IMR-90 (cell line): ENCODE results near the gene C17orf107. TPM values are rescaled to one million over a fixed set of nuclear protein-coding genes. Genes with fewer than 3 reads are reported as not detected.

ENCODE experiments used
- ATAC-seq: fragments of 200-7000 bp; cut with Tn5 transposase; 2 replicates; pipeline ENCODE4 v1.9.1; 2020; ENCODE audit warnings: low read depth, mild to moderate bottlenecking, moderate library complexity
- BruUV-seq: library from RNA; stranded (reverse); fragments of 400-500 nt; replicated peaks from 2 replicates; lab custom pipeline; 2021; lab: Mats Ljungman, UMichigan
- CTCF ChIA-PET: fragments of 300-600 bp; formaldehyde crosslinking; extraction: SDS; loops from one replicate; lab custom pipeline; 2021; ENCODE audit warnings: antibody characterized with exemption; lab: Yijun Ruan, JAX
- POLR2A ChIA-PET: fragments of 300-600 bp; sonication (Branson Sonifier 250); formaldehyde crosslinking; loops from one replicate; lab custom pipeline; 2022; ENCODE audit warnings: antibody characterized with exemption; ENCODE audit not compliant: unreplicated experiment; lab: Charles Lee
- DNase-seq: peaks from one replicate; pipeline ENCODE4 v3.0.0; 2013
- H2AFZ ChIP-seq: replicated peaks from 2 replicates; pipeline ENCODE3; 2013; ENCODE audit warnings: low read length, mild to moderate bottlenecking; ENCODE audit not compliant: poor library complexity
- H2AK5ac ChIP-seq: 2 replicates; pipeline ENCODE4 v1.6.1; 2013; ENCODE audit warnings: low read depth, low read length, inconsistent platforms
- H2AK9ac ChIP-seq: replicated peaks from 2 replicates; pipeline ENCODE3; 2013; ENCODE audit warnings: mild to moderate bottlenecking, low read depth, low read length, moderate library complexity; ENCODE audit not compliant: poor library complexity
- H2BK120ac ChIP-seq: 2 replicates; pipeline ENCODE4 v1.6.1; 2013; ENCODE audit warnings: low read depth, low read length, inconsistent platforms
- H2BK15ac ChIP-seq: 3 replicates; pipeline ENCODE4 v1.6.1; 2013; ENCODE audit warnings: low read depth, low read length, inconsistent platforms
- H2BK20ac ChIP-seq: 2 replicates; pipeline ENCODE4 v1.6.1; 2013; ENCODE audit warnings: low read depth, mild to moderate bottlenecking, inconsistent platforms, low read length, moderate library complexity
- H2BK5ac ChIP-seq: 2 replicates; pipeline ENCODE4 v1.6.1; 2013; ENCODE audit warnings: mild to moderate bottlenecking, low read depth, low read length, inconsistent platforms; ENCODE audit not compliant: poor library complexity, severe bottlenecking
- H3K14ac ChIP-seq: replicated peaks from 2 replicates; pipeline ENCODE4 v1.6.1; 2013; ENCODE audit warnings: low read depth, low read length, inconsistent platforms
- H3K18ac ChIP-seq: 2 replicates; pipeline ENCODE4 v1.6.1; 2013; ENCODE audit warnings: low read depth, low read length, control low read depth
- H3K23ac ChIP-seq: 2 replicates; pipeline ENCODE4 v1.6.1; 2013; ENCODE audit warnings: low read depth, low read length, inconsistent platforms
- H3K27ac ChIP-seq: 2 replicates; pipeline ENCODE4 v1.5.1; 2013; ENCODE audit warnings: mild to moderate bottlenecking, control low read depth, low read length; ENCODE audit not compliant: insufficient read depth
- H3K27me3 ChIP-seq: 2 replicates; pipeline ENCODE4 v1.6.1; 2013; ENCODE audit warnings: low read length; ENCODE audit not compliant: control insufficient read depth, insufficient read depth
- H3K36me3 ChIP-seq: 2 replicates; pipeline ENCODE4 v1.6.1; 2013; ENCODE audit warnings: low read length, mixed read lengths; ENCODE audit not compliant: control insufficient read depth, insufficient read depth
- H3K4ac ChIP-seq: 2 replicates; pipeline ENCODE4 v1.6.1; 2013; ENCODE audit warnings: low read depth, low read length, inconsistent platforms
- H3K4me1 ChIP-seq: 2 replicates; pipeline ENCODE4 v1.6.1; 2013; ENCODE audit warnings: low read length, mixed read lengths; ENCODE audit not compliant: control insufficient read depth, insufficient read depth
- H3K4me2 ChIP-seq: 2 replicates; pipeline ENCODE4 v1.6.1; 2013; ENCODE audit warnings: low read depth, mild to moderate bottlenecking, control low read depth, low read length, moderate library complexity
- H3K4me3 ChIP-seq: 2 replicates; pipeline ENCODE4 v1.5.1; 2013; ENCODE audit warnings: low read depth, mild to moderate bottlenecking, control low read depth, low read length, moderate library complexity; ENCODE audit not compliant: insufficient read depth
- H3K56ac ChIP-seq: 2 replicates; pipeline ENCODE4 v1.6.1; 2013; ENCODE audit warnings: low read length, inconsistent platforms; ENCODE audit not compliant: insufficient read depth; ENCODE audit errors: extremely low read depth
- H3K79me1 ChIP-seq, 2 experiments: 2 replicates each; pipeline ENCODE4 v1.6.1; 2013; ENCODE audit warnings: low read length in 2 of 2, inconsistent platforms in 1 of 2, low read depth in 1 of 2
- H3K9ac ChIP-seq: 2 replicates; pipeline ENCODE4 v1.6.1; 2013; ENCODE audit warnings: low read depth, low read length, control low read depth
- H3K9me1 ChIP-seq: 2 replicates; pipeline ENCODE4 v1.6.1; 2013; ENCODE audit warnings: low read length, inconsistent platforms; ENCODE audit not compliant: insufficient read depth
- H3K9me3 ChIP-seq: 2 replicates; pipeline ENCODE4 v1.6.1; 2013; ENCODE audit warnings: low read length; ENCODE audit not compliant: control insufficient read depth, insufficient read depth
- H4K20me1 ChIP-seq: 2 replicates; pipeline ENCODE4 v1.6.1; 2013; ENCODE audit warnings: low read length, inconsistent platforms; ENCODE audit not compliant: insufficient read depth
- H4K5ac ChIP-seq: 2 replicates; pipeline ENCODE4 v1.6.1; 2013; ENCODE audit warnings: mild to moderate bottlenecking, low read depth, low read length, control low read depth
- H4K8ac ChIP-seq, 2 experiments: 2 replicates each; pipeline ENCODE4 v1.6.1; 2013; ENCODE audit warnings: low read depth in 2 of 2, low read length in 2 of 2, control low read depth in 1 of 2, inconsistent platforms in 1 of 2
- H4K91ac ChIP-seq: 2 replicates; pipeline ENCODE4 v1.6.1; 2013; ENCODE audit warnings: low read depth, low read length, inconsistent platforms; ENCODE audit not compliant: insufficient read depth
- CEBPB ChIP-seq: IDR thresholded peaks from 2 replicates; pipeline ENCODE4 v1.6.1; 2012; ENCODE audit warnings: low read depth, low read length, improper control_type of control experiment
- NFE2L2 ChIP-seq: fragments of 150-350 bp; IDR thresholded peaks from 2 replicates; pipeline ENCODE4 v1.6.1; 2016; ENCODE audit warnings: low read depth, mild to moderate bottlenecking, low read length
- WGBS, 2 experiments: methylation state at CpG; one replicate each; pipeline versions ENCODE4 v1.1.5 to v1.1.7; 2013; ENCODE audit warnings: missing lambda C conversion rate in 2 of 2; ENCODE audit not compliant: insufficient read length in 1 of 2; ENCODE audit errors: extremely low coverage in 2 of 2; 5-methylcytosine and 5-hydroxymethylcytosine counted together
- dilution Hi-C: fragments of 300-500 bp; cut with HindIII; formaldehyde crosslinking; loops from one replicate; pipeline ENCODE4 v1.14.3; 2018; ENCODE audit warnings: low sequenced_read_pairs; ENCODE audit not compliant: unreplicated experiment
- in situ Hi-C: fragments of 300-500 bp; cut with MboI; formaldehyde crosslinking; loops from 3 replicates; pipeline ENCODE4 v1.14.3; 2019; ENCODE audit warnings: low sequenced_read_pairs, inconsistent platforms, mixed read lengths
- intact Hi-C: fragments of 100-400 bp; cut with micrococcal nuclease; formaldehyde crosslinking; loops from 2 replicates; pipeline ENCODE4 v1.10.0; 2022
- polyA plus RNA-seq, 3 experiments: library from polyadenylated mRNA; depleted of rRNA; stranded (reverse); fragments of >200 nt; gene quantifications; 2 replicates each; pipeline ENCODE4 v1.2.3, GENCODE V29; 2012; ENCODE audit warnings: low replicate concordance in 1 of 3
- total RNA-seq: library from RNA; depleted of rRNA; stranded (reverse); fragments of >200 nt; gene quantifications from 2 replicates; pipeline ENCODE4 v1.2.3, GENCODE V29; 2012

Gene C17orf107
- total and polyA plus RNA-seq, 2 of the 4 experiments (the other 2 are of a cell fraction): 0.54 to 0.82 TPM

DNA sequence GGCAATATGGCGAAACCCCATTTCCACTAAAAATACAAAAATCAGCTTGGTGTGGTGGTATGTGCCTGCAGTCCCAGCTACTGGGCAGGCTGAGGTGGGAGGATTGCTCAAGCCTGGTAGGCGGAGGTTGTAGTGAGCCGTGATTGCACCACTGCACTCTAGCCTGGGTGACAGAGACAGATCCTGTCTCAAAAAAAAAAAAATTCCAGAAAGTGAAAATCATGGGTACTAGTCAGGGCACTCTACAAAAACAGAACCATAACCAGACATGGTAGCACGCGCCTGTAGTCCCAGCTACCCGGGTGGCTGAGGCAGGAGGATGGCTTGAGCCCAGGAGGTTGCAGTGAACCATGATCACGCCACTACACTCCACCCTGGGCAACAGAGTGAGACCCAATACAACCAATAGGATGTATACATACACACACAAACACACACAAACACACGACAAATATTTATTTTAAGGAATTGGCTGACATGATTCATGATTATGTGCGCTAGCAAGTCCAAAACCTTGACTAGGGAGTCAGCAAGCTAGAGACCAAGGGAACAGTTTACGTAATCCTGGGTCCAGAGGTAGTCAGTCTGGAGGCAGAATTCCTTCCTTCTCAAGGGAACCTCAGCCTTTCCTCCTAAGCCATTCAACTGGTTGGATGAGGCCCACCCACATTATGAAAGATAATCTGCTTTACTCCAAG, 21.2 kb downstream of the C17orf107 start:
- H2BK5ac ChIP-seq: no peak overlapping the region
- H3K9ac ChIP-seq: no peak overlapping the region
- H2BK120ac ChIP-seq: no peak overlapping the region
- no peak overlapping the region for H4K5ac ChIP-seq
- no peak overlapping the region for H2BK15ac ChIP-seq
- 0 out of 2 replicates have a peak, but pooled peaks cover 2% of the 10 kb centered on the region for H3K4me1 ChIP-seq
- no peak overlapping the region for H2AK9ac ChIP-seq
- H3K4me2 ChIP-seq: no peak overlapping the region
- 40% methylated on average over 1 of the region's 10 CpGs; no CpG with 5 or more reads in 1 of the 2 experiments for WGBS, 2 experiments
- H3K14ac ChIP-seq: no peak overlapping the region
- H3K9me1 ChIP-seq: no peaks in the 10 kb centered on the region
- H3K4me3 ChIP-seq: no peak overlapping the region
- H3K27me3 ChIP-seq: no peaks in the 10 kb centered on the region
- H2AK5ac ChIP-seq: peak overlapping the region; percentile 53; the same call in 1 of the 2 replicates
- dilution Hi-C loops (no loop called here), in situ Hi-C loops (no loop called here), intact Hi-C loops (no loop called here)
- no peak for TF ChIP-seq NFE2L2
- TF ChIP-seq CEBPB: peak; percentile 84
- H3K18ac ChIP-seq: no peak overlapping the region
- no peak overlapping the region for H4K8ac ChIP-seq
- H2AFZ ChIP-seq: no peak overlapping the region
- no peak overlapping the region for H3K27ac ChIP-seq
- H3K9me3 ChIP-seq: no peaks in the 10 kb centered on the region
- ATAC-seq (peak; percentile 80), DNase-seq (peak; percentile 38)
- H4K20me1 ChIP-seq: no peaks in the 10 kb centered on the region
- H3K36me3 ChIP-seq: no peaks in the 10 kb centered on the region
- no TSS peak for BruUV-seq
- no peak overlapping the region for H4K91ac ChIP-seq
- H3K23ac ChIP-seq: no peak overlapping the region
- CTCF ChIA-PET: interaction anchor here (0.9 to 1.9 kb wide), 3 partner anchors 11 to 106 kb away, joined by 3 to 15 read pairs (median 4); partner anchors contain the start of gene CHRNE
- POLR2A ChIA-PET: interaction anchor here (0.7 to 1.0 kb wide), 2 partner anchors 11 to 110 kb away, joined by 3 to 6 read pairs; no protein-coding TSS in a partner anchor
- no peak overlapping the region for H3K56ac ChIP-seq
- H3K4ac ChIP-seq: no peak overlapping the region
- no peak overlapping the region for H2BK20ac ChIP-seq
- H3K79me1 ChIP-seq: no peaks in the 10 kb centered on the region
